Loucy (cell line): ENCODE data around the gene SMURF2.
A peak's percentile ranks its signal among the peaks of the same experiment; 100 is the strongest.

Experiments
- H2AFZ ChIP-seq: fragments of 200-600 bp; sonication (generic); 2 replicates; pipeline ENCODE4 v1.6.0; 2016; ENCODE audit warnings: antibody characterized with exemption, mild to moderate bottlenecking, low read length, moderate library complexity
- H3F3A ChIP-seq: fragments of 200-600 bp; 2 replicates; pipeline ENCODE4 v1.6.0; 2016; ENCODE audit warnings: antibody characterized with exemption, low read depth, mild to moderate bottlenecking
- H3K27me3 ChIP-seq: fragments of 200-600 bp; sonication (generic); 2 replicates; pipeline ENCODE4 v1.6.1; 2014; ENCODE audit warnings: low read length, mild to moderate bottlenecking; ENCODE audit not compliant: insufficient read depth, poor library complexity, severe bottlenecking
- H3K36me3 ChIP-seq: fragments of 200-600 bp; sonication (generic); 2 replicates; pipeline ENCODE4 v1.6.1; 2016; ENCODE audit warnings: low read length; ENCODE audit not compliant: insufficient read depth
- H3K4me1 ChIP-seq: fragments of 200-600 bp; sonication (generic); 2 replicates; pipeline ENCODE4 v1.5.1; 2014; ENCODE audit warnings: low read length, mild to moderate bottlenecking; ENCODE audit not compliant: insufficient read depth, poor library complexity, severe bottlenecking
- H3K4me2 ChIP-seq: fragments of 200-600 bp; sonication (generic); 2 replicates; pipeline ENCODE4 v1.6.0; 2014; ENCODE audit warnings: antibody characterized with exemption, low read length, low read depth, mild to moderate bottlenecking; ENCODE audit not compliant: poor library complexity, severe bottlenecking
- H3K4me3 ChIP-seq: fragments of 200-600 bp; sonication (generic); 2 replicates; pipeline ENCODE4 v1.5.1; 2014; ENCODE audit warnings: low read length, mild to moderate bottlenecking, mixed read lengths; ENCODE audit not compliant: poor library complexity, severe bottlenecking
- H3K79me2 ChIP-seq: fragments of 200-600 bp; sonication (generic); 2 replicates; pipeline ENCODE4 v1.6.1; 2014; ENCODE audit warnings: low read length; ENCODE audit not compliant: insufficient read depth
- H3K9ac ChIP-seq: fragments of 200-600 bp; sonication (generic); 2 replicates; pipeline ENCODE4 v1.6.0; 2014; ENCODE audit warnings: mild to moderate bottlenecking, low read depth, low read length, moderate library complexity; ENCODE audit not compliant: poor library complexity, severe bottlenecking
- H3K9me2 ChIP-seq: fragments of 200-600 bp; sonication (generic); replicated peaks from 2 replicates; pipeline ENCODE4 v1.6.1; 2016; ENCODE audit warnings: low read depth, low read length, mixed read lengths
- H3K9me3 ChIP-seq: fragments of 200-600 bp; sonication (generic); 2 replicates; pipeline ENCODE4 v1.6.1; 2014; ENCODE audit warnings: mild to moderate bottlenecking, antibody characterized with exemption, low read length, low read depth; ENCODE audit not compliant: insufficient read depth
- H4K20me1 ChIP-seq: fragments of 200-600 bp; sonication (generic); 2 replicates; pipeline ENCODE4 v1.6.0; 2014; ENCODE audit warnings: antibody characterized with exemption, low read length, mild to moderate bottlenecking; ENCODE audit not compliant: insufficient read depth, poor library complexity, severe bottlenecking
- CTCF ChIP-seq: fragments of 200-600 bp; sonication (generic); conservative IDR thresholded peaks from 2 replicates; pipeline ENCODE4 v1.5.1; 2014; ENCODE audit warnings: mild to moderate bottlenecking, antibody characterized with exemption, low read length
- EZH2phosphoT487 ChIP-seq: fragments of 200-600 bp; IDR thresholded peaks from 2 replicates; pipeline ENCODE4 v1.6.1; 2018; ENCODE audit warnings: antibody characterized with exemption, mild to moderate bottlenecking, moderate library complexity, borderline replicate concordance

Gene SMURF2

GRCh38 chr17:64503341-64503740, 158.8 kb downstream of the SMURF2 start:
- Histone ChIP-seq H3K36me3 (peaks cover 71% of the 10 kb centered on the region), H3K9me3 (no peaks in the 10 kb centered on the region), H3K9me2 (no peaks in the 10 kb centered on the region), H3K79me2 (peaks cover 94% of the 10 kb centered on the region), H3K9ac (peak overlapping the region; percentile 99), H3K4me3 (peak overlapping the region; percentile 99), H2AFZ (no peak overlapping the region), H3F3A (peaks cover 28% of the 10 kb centered on the region; the same call in 1 of the 2 replicates), H3K4me2 (peak overlapping the region; percentile 85), H3K4me1 (peaks cover 37% of the 10 kb centered on the region), H4K20me1 (peaks cover 87% of the 10 kb centered on the region), H3K27me3 (peaks cover 10% of the 10 kb centered on the region)
- TF ChIP-seq CTCF: no peak
- TF ChIP-seq EZH2phosphoT487: no peak

- TF ChIP-seq CTCF: no peak
- TF ChIP-seq EZH2phosphoT487: no peak
- Histone ChIP-seq H3K4me3 (peak overlapping the region; percentile 99), H4K20me1 (peaks cover 87% of the 10 kb centered on the region), H3F3A (peaks cover 34% of the 10 kb centered on the region; the same call in 1 of the 2 replicates), H3K79me2 (peaks cover 92% of the 10 kb centered on the region), H3K4me1 (peaks cover 37% of the 10 kb centered on the region), H3K36me3 (peaks cover 76% of the 10 kb centered on the region), H3K9me2 (no peaks in the 10 kb centered on the region), H3K9ac (peak overlapping the region; percentile 99), H3K9me3 (no peaks in the 10 kb centered on the region), H3K4me2 (peak overlapping the region; percentile 85), H3K27me3 (peaks cover 10% of the 10 kb centered on the region), H2AFZ (no peak overlapping the region)
Observed at GRCh38 chr17:64502809-64503208, 159.3 kb downstream of the SMURF2 start.

GRCh38 chr17:64502021-64502420, 160.1 kb downstream of the SMURF2 start:
- Histone ChIP-seq H2AFZ (no peak overlapping the region), H4K20me1 (peaks cover 87% of the 10 kb centered on the region), H3K27me3 (peaks cover 8% of the 10 kb centered on the region), H3F3A (peaks cover 42% of the 10 kb centered on the region), H3K9me2 (no peaks in the 10 kb centered on the region), H3K79me2 (peaks cover 84% of the 10 kb centered on the region), H3K36me3 (peaks cover 76% of the 10 kb centered on the region), H3K4me1 (peaks cover 38% of the 10 kb centered on the region), H3K9ac (no peak overlapping the region), H3K4me3 (peak overlapping the region; percentile 99), H3K9me3 (no peaks in the 10 kb centered on the region), H3K4me2 (peak overlapping the region; percentile 85)
- TF ChIP-seq EZH2phosphoT487: no peak
